H1 (cell line): ENCODE data around the gene HOOK1. TPM values are rescaled to one million over a fixed set of nuclear protein-coding genes. Genes with fewer than 3 reads are reported as not detected.

ENCODE experiments used
- CTCF ChIA-PET: fragments of 300-600 bp; sonication (Branson Sonifier 250); formaldehyde crosslinking; loops from one replicate; lab custom pipeline; 2021; ENCODE audit not compliant: partially characterized antibody; lab: Charles Lee
- POLR2A ChIA-PET: fragments of 300-600 bp; sonication (Branson Sonifier 250); formaldehyde crosslinking; loops from one replicate; lab custom pipeline; 2021; ENCODE audit warnings: inconsistent platforms; ENCODE audit not compliant: partially characterized antibody; lab: Charles Lee
- DNase-seq, 2 experiments: peaks; one replicate each; pipeline versions ENCODE4 v3.0.0 to v3.0.0-alpha.2; 2010 to 2022; ENCODE audit warnings: low spot score in 2 of 2, low read depth in 1 of 2, mixed read lengths in 1 of 2
- FAIRE-seq: peaks from 2 replicates; lab custom pipeline; 2011; peaks lifted over from hg19 to GRCh38; lab: Jason Lieb, UNC
- H2AFZ ChIP-seq: 2 replicates; pipeline ENCODE4 v1.8.1; 2012; ENCODE audit warnings: low read length, inconsistent platforms
- H2AK5ac ChIP-seq: 2 replicates; pipeline ENCODE4 v1.6.1; 2013; ENCODE audit warnings: low read depth, low read length
- H2BK120ac ChIP-seq: replicated peaks from 2 replicates; pipeline ENCODE3; 2013; ENCODE audit warnings: low read depth, low read length, inconsistent platforms
- H2BK12ac ChIP-seq: 2 replicates; pipeline ENCODE4 v1.6.1; 2013; ENCODE audit warnings: low read depth, low read length
- H2BK15ac ChIP-seq: 2 replicates; pipeline ENCODE4 v1.6.1; 2013; ENCODE audit warnings: low read length
- H2BK20ac ChIP-seq: 2 replicates; pipeline ENCODE4 v1.6.1; 2013; ENCODE audit warnings: low read length
- H2BK5ac ChIP-seq: 2 replicates; pipeline ENCODE4 v1.6.1; 2013; ENCODE audit warnings: low read depth, low read length
- H3K14ac ChIP-seq: 2 replicates; pipeline ENCODE4 v1.6.1; 2013; ENCODE audit warnings: inconsistent platforms; ENCODE audit not compliant: insufficient read length
- H3K18ac ChIP-seq: 2 replicates; pipeline ENCODE4 v1.6.1; 2013; ENCODE audit warnings: low read length; ENCODE audit errors: extremely low read depth
- H3K23ac ChIP-seq: 2 replicates; pipeline ENCODE4 v1.6.1; 2013; ENCODE audit warnings: inconsistent platforms; ENCODE audit not compliant: insufficient read length
- H3K23me2 ChIP-seq: 2 replicates; pipeline ENCODE4 v1.6.1; 2013; ENCODE audit warnings: low read depth, low read length
- H3K27ac ChIP-seq: 2 replicates; pipeline ENCODE4 v1.6.1; 2011; ENCODE audit warnings: low read depth, low read length, inconsistent platforms
- H3K27me3 ChIP-seq, 4 experiments: replicated peaks in 1 of 4; 1 replicate in 1 of 4; 2 replicates in 3 of 4; pipeline versions ENCODE4 v1.6.1 to v1.8.1; 2011 to 2013; ENCODE audit warnings: low read length in 3 of 4, mild to moderate bottlenecking in 3 of 4, inconsistent platforms in 2 of 4, mixed read lengths in 2 of 4, moderate library complexity in 1 of 4; ENCODE audit not compliant: control insufficient read depth in 3 of 4, insufficient read depth in 3 of 4; ENCODE audit errors: extremely low read depth in 1 of 4
- H3K36me3 ChIP-seq, 4 experiments: 2 replicates each; pipeline versions ENCODE4 v1.6.1 to v1.8.1; 2011 to 2013; ENCODE audit warnings: mild to moderate bottlenecking in 4 of 4, low read length in 3 of 4, moderate library complexity in 2 of 4, control low read depth in 1 of 4, inconsistent platforms in 1 of 4; ENCODE audit not compliant: insufficient read depth in 4 of 4, control insufficient read depth in 2 of 4
- H3K4ac ChIP-seq: replicated peaks from 2 replicates; pipeline ENCODE3; 2013; ENCODE audit warnings: low read length, low read depth, mixed read lengths, inconsistent platforms; ENCODE audit not compliant: insufficient read length
- H3K4me1 ChIP-seq, 4 experiments: replicated peaks in 1 of 4; 1 replicate in 1 of 4; 2 replicates in 3 of 4; pipeline versions ENCODE4 v1.6.1 to v1.8.1; 2011 to 2013; ENCODE audit warnings: low read length in 3 of 4, inconsistent platforms in 2 of 4, mixed read lengths in 1 of 4; ENCODE audit not compliant: insufficient read depth in 4 of 4, control insufficient read depth in 3 of 4
- H3K4me2 ChIP-seq, 2 experiments: 2 replicates each; pipeline versions ENCODE4 v1.6.1 to v1.8.1; 2011 to 2013; ENCODE audit warnings: low read depth in 2 of 2, low read length in 2 of 2, control low read depth in 1 of 2, inconsistent platforms in 1 of 2, mild to moderate bottlenecking in 1 of 2; ENCODE audit not compliant: insufficient read depth in 1 of 2
- H3K4me3 ChIP-seq, 4 experiments: fragments of 200-600, 300-600 bp in 1 of 4; sonication (generic), shearing (Covaris generic), sonication (Bioruptor Twin) in 1 of 4; 2 replicates each; pipeline versions ENCODE4 v1.5.1 to v1.8.1; 2011 to 2016; ENCODE audit warnings: low read length in 4 of 4, low read depth in 3 of 4, control low read depth in 2 of 4, inconsistent platforms in 2 of 4, mild to moderate bottlenecking in 2 of 4, mixed read lengths in 1 of 4, moderate library complexity in 1 of 4; ENCODE audit not compliant: insufficient read depth in 2 of 4; ENCODE audit errors: extremely low read depth in 1 of 4
- H3K56ac ChIP-seq: replicated peaks from 2 replicates; pipeline ENCODE3; 2013; ENCODE audit warnings: low read depth, mild to moderate bottlenecking, mixed read lengths, low read length, inconsistent platforms; ENCODE audit not compliant: insufficient read length
- H3K79me1 ChIP-seq: 2 replicates; pipeline ENCODE4 v1.6.1; 2013; ENCODE audit warnings: low read depth, low read length, control low read depth
- H3K79me2 ChIP-seq, 2 experiments: 2 replicates each; pipeline versions ENCODE4 v1.6.1 to v1.8.1; 2012 to 2013; ENCODE audit warnings: low read length in 2 of 2, mild to moderate bottlenecking in 2 of 2, inconsistent platforms in 1 of 2; ENCODE audit not compliant: insufficient read depth in 2 of 2, control insufficient read depth in 1 of 2
- H3K9ac ChIP-seq, 4 experiments: replicated peaks in 1 of 4; 1 replicate in 1 of 4; 2 replicates in 3 of 4; pipeline versions ENCODE4 v1.6.1 to v1.8.1; 2011 to 2013; ENCODE audit warnings: low read depth in 3 of 4, low read length in 3 of 4, control low read depth in 2 of 4, mild to moderate bottlenecking in 2 of 4, moderate library complexity in 2 of 4, inconsistent platforms in 1 of 4; ENCODE audit errors: extremely low read depth in 1 of 4
- H3K9me3 ChIP-seq, 2 experiments: 2 replicates each; pipeline versions ENCODE4 v1.6.1 to v1.8.1; 2012 to 2013; ENCODE audit warnings: mild to moderate bottlenecking in 2 of 2, moderate library complexity in 2 of 2, control low read depth in 1 of 2, inconsistent platforms in 1 of 2, low read depth in 1 of 2, low read length in 1 of 2, mixed read lengths in 1 of 2; ENCODE audit not compliant: insufficient read depth in 2 of 2
- H4K20me1 ChIP-seq, 2 experiments: replicated peaks in 1 of 2; 2 replicates each; pipeline versions ENCODE3 to v1.8.1; 2011 to 2013; ENCODE audit warnings: inconsistent platforms in 2 of 2, low read length in 2 of 2, mild to moderate bottlenecking in 1 of 2; ENCODE audit not compliant: insufficient read depth in 2 of 2, control insufficient read depth in 1 of 2
- H4K5ac ChIP-seq: 2 replicates; pipeline ENCODE4 v1.6.1; 2013; ENCODE audit warnings: low read length, low read depth, mixed read lengths, inconsistent platforms; ENCODE audit not compliant: insufficient read length
- H4K8ac ChIP-seq: 2 replicates; pipeline ENCODE4 v1.8.0; 2013; ENCODE audit warnings: mild to moderate bottlenecking, moderate library complexity, low read length, inconsistent platforms; ENCODE audit not compliant: insufficient read depth; ENCODE audit errors: extremely low read depth
- H4K91ac ChIP-seq: replicated peaks from 2 replicates; pipeline ENCODE3; 2013; ENCODE audit warnings: low read length, mixed read lengths, inconsistent platforms; ENCODE audit not compliant: insufficient read length
- ASH2L ChIP-seq: fragments of 200-600, 300-600 bp; sonication (generic); IDR thresholded peaks from one replicate; pipeline ENCODE4 v1.7.1; 2017; ENCODE audit warnings: low read length
- CBX5 ChIP-seq: fragments of 300-800, 300-1000 bp; sonication (generic); IDR thresholded peaks from 2 replicates; pipeline ENCODE4 v1.7.1; 2016; ENCODE audit warnings: antibody characterized with exemption, low read length, low read depth
- CBX8 ChIP-seq: fragments of 300-800, 300-1000 bp; sonication (generic); IDR thresholded peaks from 2 replicates; pipeline ENCODE4 v1.7.1; 2016; ENCODE audit warnings: low read depth, low read length, borderline replicate concordance
- CHD1 ChIP-seq: IDR thresholded peaks from 2 replicates; pipeline ENCODE4 v1.6.1; 2012; ENCODE audit warnings: low read depth, low read length, improper control_type of control experiment
- FOSL1 ChIP-seq: IDR thresholded peaks from 2 replicates; pipeline ENCODE4 v1.6.1; 2011; ENCODE audit warnings: mild to moderate bottlenecking, low read depth, low read length, moderate library complexity; ENCODE audit not compliant: insufficient read depth
- HDAC2 ChIP-seq, 2 experiments: fragments of 300-600 bp in 1 of 2; sonication (generic) in 1 of 2; IDR thresholded peaks; 2 replicates each; pipeline ENCODE4 v1.6.1; 2011 to 2012; ENCODE audit warnings: low read depth in 2 of 2, low read length in 2 of 2, mild to moderate bottlenecking in 2 of 2, moderate library complexity in 2 of 2, borderline replicate concordance in 1 of 2, inconsistent platforms in 1 of 2
- POLR2A ChIP-seq, 2 experiments: IDR thresholded peaks; 1 replicate in 1 of 2; 2 replicates in 1 of 2; pipeline ENCODE4 v1.6.1; 2011; ENCODE audit warnings: low read depth in 2 of 2, low read length in 2 of 2, mild to moderate bottlenecking in 2 of 2; ENCODE audit errors: control extremely low read depth in 1 of 2
- RAD21 ChIP-seq, 2 experiments: IDR thresholded peaks in 1 of 2; conservative IDR thresholded peaks in 1 of 2; 2 replicates each; pipeline ENCODE4 v1.6.1; 2011; ENCODE audit warnings: low read depth in 2 of 2, low read length in 2 of 2, improper control_type of control experiment in 1 of 2, inconsistent platforms in 1 of 2, mild to moderate bottlenecking in 1 of 2, moderate library complexity in 1 of 2
- SAP30 ChIP-seq: fragments of 300-600 bp; sonication (generic); IDR thresholded peaks from 2 replicates; pipeline ENCODE4 v1.7.1; 2012; ENCODE audit warnings: low read length, moderate library complexity, mild to moderate bottlenecking, inconsistent platforms; ENCODE audit not compliant: insufficient read depth, insufficient replicate concordance
- SIX5 ChIP-seq: IDR thresholded peaks from 2 replicates; pipeline ENCODE4 v1.6.1; 2011; ENCODE audit warnings: mild to moderate bottlenecking, low read depth, low read length
- SP2 ChIP-seq: IDR thresholded peaks from 2 replicates; pipeline ENCODE4 v1.6.1; 2012; ENCODE audit warnings: mild to moderate bottlenecking, low read length, inconsistent platforms
- SUZ12 ChIP-seq: fragments of 200-600 bp; sonication (generic); IDR thresholded peaks from 2 replicates; pipeline ENCODE4 v1.6.1; 2012; ENCODE audit warnings: mild to moderate bottlenecking, inconsistent platforms, low read length, moderate library complexity, mixed read lengths
- TAF1 ChIP-seq: IDR thresholded peaks from 2 replicates; pipeline ENCODE4 v1.6.1; 2011; ENCODE audit warnings: mild to moderate bottlenecking, low read depth, low read length
- TAF7 ChIP-seq: optimal IDR thresholded peaks from 2 replicates; pipeline ENCODE3; 2011; ENCODE audit warnings: low read depth, mild to moderate bottlenecking, inconsistent platforms, low read length, moderate library complexity, borderline replicate concordance
- WGBS, 2 experiments: shearing (Covaris generic) in 1 of 2; methylation state at CpG; one replicate each; pipeline versions ENCODE4 v1.1.6 to v1.1.7; 2013 to 2015; ENCODE audit warnings: low lambda C conversion rate in 2 of 2, mixed read lengths in 2 of 2, inconsistent platforms in 1 of 2, low coverage in 1 of 2, missing lambda C conversion rate in 1 of 2; ENCODE audit not compliant: insufficient replicate concordance in 2 of 2, insufficient coverage in 1 of 2, insufficient read length in 1 of 2; ENCODE audit errors: extremely low coverage in 1 of 2, missing lambda C conversion rate in 1 of 2; 5-methylcytosine and 5-hydroxymethylcytosine counted together
- polyA plus RNA-seq, 7 experiments: library from polyadenylated mRNA; depleted of rRNA in 3 of 7; stranded (reverse) in 5 of 7; unstranded in 2 of 7; fragments of >200 nt in 5 of 7; fragments of 200-250 nt in 2 of 7; gene quantifications; 1 replicate in 5 of 7; 2 replicates in 1 of 7; 4 replicates in 1 of 7; pipeline versions ENCODE4 v1.2.1 to v1.2.3, GENCODE V29; 2011 to 2013; ENCODE audit warnings: missing spikeins in 2 of 7, mixed read lengths in 2 of 7
- total RNA-seq: library from RNA; stranded (reverse); fragmentation: NEBNext Ultra II Directional; extraction: Animal tissue kit (Norgen Biotek cat#: 25700); gene quantifications from 2 replicates; pipeline ENCODE4 v1.2.1, GENCODE V29; 2021

HOOK1 gene
- total and polyA plus RNA-seq, 2 of the 8 experiments (the other 6 are each of a cell fraction or from before 2014, with no cell fraction given) = 5.6 to 34.5 TPM

DNA sequence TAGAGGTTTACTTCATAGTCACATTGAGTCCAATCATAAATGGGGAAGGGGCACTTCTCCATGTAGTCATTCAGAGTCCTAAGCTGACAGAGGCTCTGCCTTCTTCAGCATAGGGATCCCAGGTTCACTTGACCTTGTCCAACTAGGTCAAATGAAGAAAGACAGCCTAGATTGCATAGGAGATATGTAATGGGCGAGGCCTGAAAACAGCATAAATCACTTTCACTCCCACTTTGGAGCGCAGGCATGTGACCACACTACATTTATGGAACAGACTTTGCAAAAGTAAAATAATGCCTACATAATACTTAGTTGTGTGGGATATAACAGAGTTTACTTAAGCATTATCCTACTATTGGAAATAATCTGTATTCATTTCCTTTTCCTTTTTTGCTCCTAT, 51.7 kb downstream of the HOOK1 start:
- no peak overlapping the region for H3K4ac ChIP-seq
- H2BK20ac ChIP-seq = no peak overlapping the region
- H4K20me1 ChIP-seq = no peaks in the 10 kb centered on the region
- H3K36me3 ChIP-seq = peaks cover 0 to 43% (median 12%) of the 10 kb centered on the region in 4 experiments; a peak in 7 of 8 replicates
- H3K4me3 ChIP-seq = no peak overlapping the region
- POLR2A ChIA-PET = interaction anchor here (1.2 kb wide), 1 partner anchor 37 kb away, joined by 3 read pairs; no protein-coding TSS in a partner anchor
- H3K23ac ChIP-seq = no peak overlapping the region
- H4K91ac ChIP-seq = no peak overlapping the region
- no peak overlapping the region for H3K18ac ChIP-seq
- no peak overlapping the region for H3K4me2 ChIP-seq
- no peaks in the 10 kb centered on the region for H3K79me1 ChIP-seq
- H3K79me2 ChIP-seq = no peaks in the 10 kb centered on the region
- H3K23me2 ChIP-seq = no peaks in the 10 kb centered on the region
- no peaks in the 10 kb centered on the region for H3K27me3 ChIP-seq
- no peaks in the 10 kb centered on the region for H3K4me1 ChIP-seq
- no peak overlapping the region for H2BK120ac ChIP-seq
- no peak overlapping the region for H3K9ac ChIP-seq
- H2BK15ac ChIP-seq = no peak overlapping the region
- DNase-seq = no peak
- H4K5ac ChIP-seq = no peak overlapping the region
- no peak overlapping the region for H2BK12ac ChIP-seq
- no peak overlapping the region for H3K14ac ChIP-seq
- no peak overlapping the region for H2BK5ac ChIP-seq
- no peak overlapping the region for H3K56ac ChIP-seq
- H2AK5ac ChIP-seq = no peak overlapping the region
- no peak overlapping the region for H4K8ac ChIP-seq
- FAIRE-seq = no peak
- H3K9me3 ChIP-seq = no peaks in the 10 kb centered on the region
- H2AFZ ChIP-seq = no peak overlapping the region
- 100% methylated on average over 2 of the region's 2 CpGs; no CpG with 5 or more reads in 1 of the 2 experiments for WGBS, 2 experiments
- CTCF ChIA-PET = interaction anchor here (0.9 to 1.9 kb wide), 2 partner anchors 13 to 35 kb away, joined by 3 to 8 read pairs; no protein-coding TSS in a partner anchor
- H3K27ac ChIP-seq = no peak overlapping the region
- TF ChIP-seq CHD1 (no peak), TAF7 (no peak), SP2 (no peak), POLR2A (IDR thresholded peaks at IDR 0.05; ENCODE audit: control extremely low read depth in 1 of 2, low read depth in 2 of 2, low read length in 2 of 2) (no peak), FOSL1 (no peak), ASH2L (no peak), HDAC2 (IDR thresholded peaks at IDR 0.05; ENCODE audit: borderline replicate concordance in 1 of 2, low read depth in 2 of 2, low read length in 2 of 2) (no peak), RAD21 (IDR thresholded peaks at IDR 0.05 in 1 of 2, conservative IDR thresholded peaks at IDR 0.05 in 1 of 2; ENCODE audit: low read depth in 2 of 2, low read length in 2 of 2) (no peak), SAP30 (no peak), CBX5 (no peak), SIX5 (no peak), CBX8 (no peak), TAF1 (no peak), SUZ12 (no peak)
